GM19043 (cell line): Measurements from ENCODE around the gene OAS2.

Experiments
- ATAC-seq: cut with Tn5 transposase; IDR thresholded peaks from one replicate; pipeline ENCODE4 v1.9.1; 2021; ENCODE audit warnings: low read depth; ENCODE audit not compliant: unreplicated experiment

The OAS2 gene, protein sequence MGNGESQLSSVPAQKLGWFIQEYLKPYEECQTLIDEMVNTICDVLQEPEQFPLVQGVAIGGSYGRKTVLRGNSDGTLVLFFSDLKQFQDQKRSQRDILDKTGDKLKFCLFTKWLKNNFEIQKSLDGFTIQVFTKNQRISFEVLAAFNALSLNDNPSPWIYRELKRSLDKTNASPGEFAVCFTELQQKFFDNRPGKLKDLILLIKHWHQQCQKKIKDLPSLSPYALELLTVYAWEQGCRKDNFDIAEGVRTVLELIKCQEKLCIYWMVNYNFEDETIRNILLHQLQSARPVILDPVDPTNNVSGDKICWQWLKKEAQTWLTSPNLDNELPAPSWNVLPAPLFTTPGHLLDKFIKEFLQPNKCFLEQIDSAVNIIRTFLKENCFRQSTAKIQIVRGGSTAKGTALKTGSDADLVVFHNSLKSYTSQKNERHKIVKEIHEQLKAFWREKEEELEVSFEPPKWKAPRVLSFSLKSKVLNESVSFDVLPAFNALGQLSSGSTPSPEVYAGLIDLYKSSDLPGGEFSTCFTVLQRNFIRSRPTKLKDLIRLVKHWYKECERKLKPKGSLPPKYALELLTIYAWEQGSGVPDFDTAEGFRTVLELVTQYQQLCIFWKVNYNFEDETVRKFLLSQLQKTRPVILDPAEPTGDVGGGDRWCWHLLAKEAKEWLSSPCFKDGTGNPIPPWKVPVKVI

GRCh38 chr12:112978163-112979040, at the start of gene OAS2:
Gene OAS2, plus strand, starts transcription at chr12:112978519. Its CDS starts 90 bp downstream, at chr12:112978609.
- ATAC-seq, result peak; percentile 86

DNA sequence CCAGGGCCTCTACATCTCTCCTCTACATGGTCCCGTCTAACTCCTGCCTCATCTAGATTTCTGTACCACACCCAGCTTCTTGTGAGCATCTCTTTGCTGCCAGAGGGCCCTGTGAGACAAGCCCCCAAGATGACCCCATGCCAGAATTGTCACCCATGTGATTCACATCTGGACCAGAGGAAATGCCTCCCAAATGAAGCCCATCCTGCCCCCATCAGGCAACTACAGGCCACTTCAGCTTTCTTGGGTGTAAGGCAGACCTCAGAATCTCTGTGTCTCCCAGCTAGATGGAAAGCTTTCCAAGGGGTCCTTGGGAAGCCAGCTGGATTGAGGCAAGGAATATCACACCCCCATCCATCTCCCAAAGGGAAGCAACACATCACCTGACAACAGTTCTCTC, 49.3 kb upstream of the OAS2 start:
- no peak for ATAC-seq

- no peak for ATAC-seq
Observed at GRCh38 chr12:112929715-112930114, 48.6 kb upstream of the OAS2 start.

GRCh38 chr12:112930350-112930749, 48.0 kb upstream of the OAS2 start:
- no peak for ATAC-seq

- ATAC-seq, result no peak
Observed at GRCh38 chr12:112932485-112933128, 45.7 kb upstream of the OAS2 start.

DNA sequence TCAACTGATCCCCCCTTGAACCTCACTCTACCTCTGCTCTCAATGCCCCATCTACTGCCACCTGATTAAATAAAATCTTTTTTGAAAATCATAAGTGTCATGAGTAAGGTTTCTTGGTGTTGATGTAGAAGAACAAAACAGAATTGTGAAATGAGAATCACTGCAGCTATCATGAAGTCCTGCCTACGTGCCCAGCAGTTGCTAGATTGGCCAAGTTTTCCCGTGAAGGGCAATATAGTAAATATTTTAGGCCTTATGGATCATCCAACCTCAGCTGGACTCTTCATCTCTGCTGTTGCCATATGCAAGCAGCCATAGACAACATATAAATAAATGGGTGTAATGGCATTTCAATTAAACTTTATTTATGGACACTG, 45.2 kb upstream of the OAS2 start:
- ATAC-seq, result no peak

- no peak for ATAC-seq
Observed at GRCh38 chr12:112936264-112936663, 42.1 kb upstream of the OAS2 start.

DNA sequence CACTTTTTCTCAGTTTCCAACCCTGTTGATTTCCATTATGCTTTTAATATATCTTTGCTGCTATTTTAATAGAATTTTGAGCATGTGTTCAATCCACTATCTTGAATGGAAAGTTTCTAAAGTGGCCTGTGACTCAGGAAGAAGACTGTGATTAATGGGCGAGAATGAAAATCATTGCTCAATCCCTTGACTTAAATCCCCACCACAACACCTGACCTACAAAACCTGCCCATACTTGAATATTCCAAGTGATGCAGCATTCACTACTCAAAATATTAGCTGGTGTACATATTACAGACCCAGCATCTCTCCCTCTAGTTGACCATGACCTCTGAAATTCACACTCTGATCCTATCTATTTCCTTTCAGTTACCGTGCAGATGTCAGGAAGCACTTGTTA, 41.4 kb upstream of the OAS2 start:
- ATAC-seq, result no peak

DNA sequence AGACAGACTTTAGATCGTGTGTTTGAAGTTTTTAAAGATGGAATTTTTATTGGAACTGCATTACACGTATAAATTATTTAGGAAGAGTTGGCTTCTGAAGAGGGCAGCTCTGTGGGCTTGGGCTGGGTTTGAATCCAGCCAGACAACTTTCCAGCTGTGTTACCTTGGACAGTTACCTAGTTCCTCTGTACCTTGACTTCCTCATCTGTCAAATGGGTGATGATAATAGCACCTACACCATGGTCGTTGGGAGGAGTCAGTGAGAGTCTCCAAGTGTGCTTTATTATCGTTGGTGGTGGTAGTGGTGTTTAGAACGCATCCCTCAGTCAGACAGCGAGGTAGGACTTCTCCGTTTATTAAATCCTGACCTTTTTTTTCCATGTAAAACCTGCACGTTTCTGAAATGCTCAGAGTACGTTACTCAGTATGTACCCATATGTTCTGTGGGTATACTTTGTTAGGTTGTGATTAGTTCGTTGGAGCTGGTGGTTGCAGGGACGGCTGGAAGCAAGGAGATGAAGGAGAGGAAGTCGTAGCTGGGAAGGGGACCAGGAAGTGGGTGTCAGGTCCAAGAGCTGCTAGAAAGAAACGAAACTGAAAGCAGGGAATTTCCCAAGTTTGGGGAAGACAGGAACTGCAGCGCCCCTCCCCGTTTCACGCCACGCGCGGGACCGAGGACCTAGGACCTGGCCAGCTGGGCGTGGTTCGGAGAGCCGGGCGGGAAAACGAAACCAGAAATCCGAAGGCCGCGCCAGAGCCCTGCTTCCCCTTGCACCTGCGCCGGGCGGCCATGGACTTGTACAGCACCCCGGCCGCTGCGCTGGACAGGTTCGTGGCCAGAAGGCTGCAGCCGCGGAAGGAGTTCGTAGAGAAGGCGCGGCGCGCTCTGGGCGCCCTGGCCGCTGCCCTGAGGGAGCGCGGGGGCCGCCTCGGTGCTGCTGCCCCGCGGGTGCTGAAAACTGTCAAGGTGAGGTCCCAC, 40.3 kb upstream of the OAS2 start, which contains the start of gene OAS3:
TSS of gene OAS3 (plus strand) at position 734 of the 979 bp plus-strand sequence. CDS start at position 791, 57 bp downstream.
- ATAC-seq, result no peak

DNA sequence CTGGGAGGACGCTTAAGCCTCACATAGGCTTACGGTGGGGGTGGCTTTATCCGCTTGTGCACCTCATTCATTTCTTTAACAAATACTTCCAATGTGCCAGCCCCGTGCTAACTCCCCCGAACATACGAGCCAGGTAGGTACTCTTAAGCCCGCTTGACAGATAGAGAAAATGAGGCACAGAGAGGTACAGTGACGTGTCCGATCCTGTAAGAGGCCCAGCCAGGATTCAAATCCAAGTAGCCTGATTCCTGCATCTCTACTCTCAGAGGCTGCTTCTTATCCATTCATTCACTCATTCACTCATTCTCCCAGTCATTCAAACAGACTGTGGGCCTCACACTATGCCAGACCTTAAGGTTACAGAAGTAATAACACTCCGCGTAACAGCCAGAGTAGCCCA, 39.6 kb upstream of the OAS2 start:
- ATAC-seq, result no peak

DNA sequence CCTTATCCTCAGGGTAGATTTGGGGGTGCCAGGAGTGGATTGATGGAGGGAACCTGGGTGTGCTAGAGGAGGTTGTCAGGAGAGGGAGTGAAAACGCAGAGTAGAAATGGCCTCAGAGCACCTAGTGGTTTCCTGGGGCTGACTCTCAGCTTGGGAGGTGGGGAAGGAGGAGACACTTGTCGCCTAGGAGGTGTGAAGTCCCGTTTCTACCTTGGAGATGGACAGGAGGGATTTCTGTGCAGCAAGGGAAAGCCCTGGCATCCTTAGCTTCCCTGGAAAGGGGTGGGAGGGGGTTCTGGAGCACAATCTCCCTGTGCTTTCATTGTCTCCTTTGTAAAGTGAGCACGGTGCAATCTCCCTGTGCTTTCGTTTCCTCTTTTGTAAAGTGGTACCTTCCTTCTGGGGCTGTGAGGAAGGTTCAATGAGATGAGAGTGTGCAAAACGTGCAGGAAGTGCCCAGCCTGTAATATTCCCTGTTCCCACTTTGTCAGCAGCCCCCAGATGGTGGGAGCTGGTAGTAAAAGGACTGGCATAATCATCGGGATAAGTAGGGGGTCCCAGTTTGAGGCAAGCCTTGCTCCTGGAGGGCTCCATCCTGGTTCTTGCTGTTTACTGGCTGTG, 38.4 kb upstream of the OAS2 start:
- peak; percentile 63 for ATAC-seq

DNA sequence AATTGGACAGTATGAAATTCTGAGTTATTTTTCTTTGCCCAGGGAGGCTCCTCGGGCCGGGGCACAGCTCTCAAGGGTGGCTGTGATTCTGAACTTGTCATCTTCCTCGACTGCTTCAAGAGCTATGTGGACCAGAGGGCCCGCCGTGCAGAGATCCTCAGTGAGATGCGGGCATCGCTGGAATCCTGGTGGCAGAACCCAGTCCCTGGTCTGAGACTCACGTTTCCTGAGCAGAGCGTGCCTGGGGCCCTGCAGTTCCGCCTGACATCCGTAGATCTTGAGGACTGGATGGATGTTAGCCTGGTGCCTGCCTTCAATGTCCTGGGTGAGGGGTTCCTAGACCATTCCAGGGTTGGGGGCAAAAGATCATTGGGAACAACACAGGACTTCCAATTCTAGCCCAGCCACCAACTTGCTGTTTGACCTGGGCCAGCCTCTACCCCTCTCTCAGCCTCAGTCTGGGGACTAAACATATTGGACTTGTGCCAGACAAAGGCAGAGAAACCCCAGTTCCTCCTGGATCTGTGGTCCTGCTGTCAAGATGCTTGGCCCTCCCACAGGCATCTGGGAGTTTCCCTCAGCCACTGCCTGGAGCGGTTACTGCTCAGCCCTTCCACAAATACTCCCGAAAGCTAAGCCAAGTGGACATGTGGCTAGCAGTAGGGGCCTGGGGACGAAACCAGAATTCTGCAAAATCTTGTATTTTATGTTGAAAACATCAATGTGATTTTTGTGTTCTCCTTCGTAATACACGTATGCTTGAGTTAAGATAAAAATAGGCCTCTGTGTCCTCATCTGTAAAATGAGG, 36.6 kb upstream of the OAS2 start:
- ATAC-seq, result no peak

DNA sequence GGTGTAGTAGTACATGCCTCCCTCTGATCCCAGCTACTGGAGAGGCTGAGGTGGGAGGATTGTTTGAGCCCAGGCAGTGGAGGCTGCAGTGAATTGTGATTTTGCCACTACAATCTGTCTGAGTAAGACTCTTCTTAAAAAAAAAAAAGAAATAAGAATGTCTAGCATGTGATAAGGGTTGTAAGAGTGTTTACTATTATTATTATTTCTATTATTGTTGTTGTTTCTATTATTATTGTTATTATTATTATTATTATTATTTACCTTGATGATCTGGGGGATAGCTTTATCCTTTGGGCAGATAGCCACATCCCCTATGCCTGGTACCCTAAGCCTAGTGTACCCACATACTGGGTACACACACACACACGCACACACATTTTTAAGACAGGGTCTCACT, 35.7 kb upstream of the OAS2 start:
- no peak for ATAC-seq

GRCh38 chr12:112944024-112944690, 34.2 kb upstream of the OAS2 start:
- ATAC-seq, result no peak

DNA sequence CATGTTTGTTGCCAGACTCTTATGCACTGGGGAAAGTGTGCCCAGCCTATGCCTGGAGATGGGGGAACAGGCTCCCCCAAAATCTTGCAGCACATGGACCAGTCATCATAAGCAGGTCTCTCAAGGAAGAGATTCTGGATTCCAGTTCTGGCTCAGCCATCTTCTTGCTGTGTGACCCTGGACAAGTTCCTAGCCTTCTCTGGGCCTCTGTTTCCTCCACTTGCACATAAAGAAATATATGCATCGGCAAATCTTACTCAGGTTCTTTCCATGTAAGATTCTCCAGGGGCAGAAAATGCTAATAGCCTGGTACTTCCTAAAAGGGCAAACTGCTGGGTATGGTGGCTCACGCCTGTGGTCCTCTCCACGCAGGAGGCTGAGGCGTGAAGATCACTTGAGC, 32.8 kb upstream of the OAS2 start:
- no peak for ATAC-seq

DNA sequence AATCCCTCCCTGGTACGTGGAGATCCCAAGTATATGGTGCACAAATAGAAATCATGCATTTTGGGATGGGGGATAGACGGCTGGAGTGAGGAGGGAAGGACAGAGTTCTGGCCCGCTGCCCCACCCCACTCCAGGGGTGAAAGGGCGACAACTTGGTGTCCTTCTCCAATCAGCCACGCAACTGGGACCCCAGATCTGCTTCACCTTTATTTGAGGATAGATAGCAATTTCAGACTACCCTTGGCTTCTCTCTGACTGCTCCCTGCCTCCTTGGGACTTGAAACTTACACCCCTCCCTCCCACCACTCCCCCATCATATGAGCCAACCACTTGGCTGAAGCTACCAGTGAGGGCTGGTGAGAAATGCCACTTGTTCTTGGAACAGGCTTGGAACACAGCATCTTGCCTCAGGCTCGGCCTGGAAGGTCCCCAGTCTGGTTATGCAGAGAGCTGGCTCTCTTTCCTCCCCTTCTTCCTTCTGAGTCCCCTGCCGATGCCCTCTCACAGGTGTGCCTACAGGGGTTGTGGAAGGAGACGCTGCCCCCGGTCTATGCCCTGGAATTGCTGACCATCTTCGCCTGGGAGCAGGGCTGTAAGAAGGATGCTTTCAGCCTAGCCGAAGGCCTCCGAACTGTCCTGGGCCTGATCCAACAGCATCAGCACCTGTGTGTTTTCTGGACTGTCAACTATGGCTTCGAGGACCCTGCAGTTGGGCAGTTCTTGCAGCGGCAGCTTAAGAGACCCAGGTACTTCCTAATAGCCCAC, 31.9 kb upstream of the OAS2 start:
- no peak for ATAC-seq

GRCh38 chr12:112947314-112947713, 31.0 kb upstream of the OAS2 start:
- ATAC-seq, result no peak
